Esophagus muscularis mucosa (tissue), 4 donors: Measurements from ENCODE around the gene ZDHHC22. TPM values are rescaled to one million over a fixed set of nuclear protein-coding genes. Genes with fewer than 3 reads are reported as not detected.
"Not testable (repeated sequence)": the region's sequence is repeated elsewhere in the genome, so short reads cannot be mapped to it uniquely, and the experiment has no call there.

Experiments
- DNase-seq: peaks from one replicate; pipeline ENCODE4 v3.0.0-alpha.2; 2017; ENCODE audit errors: extremely low spot score
- H3K27ac ChIP-seq, 4 donors: fragments of 200-600 bp; sonication (generic); replicated peaks in 1 of 4; 1 replicate in 3 of 4; 2 replicates in 1 of 4; pipeline ENCODE4 v1.5.1; 2016 to 2019; ENCODE audit warnings: mild to moderate bottlenecking in 1 of 4
- H3K27me3 ChIP-seq, 4 donors: fragments of 200-600 bp; sonication (generic); one replicate each; pipeline versions ENCODE4 v1.5.1 to v1.6.0; 2016 to 2019
- H3K36me3 ChIP-seq, 4 donors: fragments of 200-600 bp; sonication (generic); one replicate each; pipeline ENCODE4 v1.5.1; 2016 to 2019
- H3K4me1 ChIP-seq, 4 donors: fragments of 200-600 bp; sonication (generic); one replicate each; pipeline ENCODE4 v1.5.1; 2016 to 2019
- H3K4me3 ChIP-seq, 4 donors: fragments of 200-600 bp; sonication (generic); 1 replicate in 2 of 4; 2 replicates in 2 of 4; pipeline ENCODE4 v1.5.1; 2016 to 2019; ENCODE audit warnings: mild to moderate bottlenecking in 4 of 4, moderate library complexity in 1 of 4
- H3K9me3 ChIP-seq, 4 donors: fragments of 200-600 bp; sonication (generic); 1 replicate in 3 of 4; 2 replicates in 1 of 4; pipeline ENCODE4 v1.5.1; 2016 to 2019
- EP300 ChIP-seq: sonication (generic); formaldehyde crosslinking; IDR thresholded peaks from one replicate; pipeline ENCODE4 v1.6.1; 2017; ENCODE audit warnings: antibody characterized with exemption
- POLR2A ChIP-seq: fragments of 450-650 bp; IDR thresholded peaks from one replicate; pipeline ENCODE4 v1.6.1; 2017; ENCODE audit warnings: antibody characterized with exemption, moderate library complexity, mild to moderate bottlenecking, low read depth
- POLR2AphosphoS5 ChIP-seq, 2 donors: sonication (generic); formaldehyde crosslinking; IDR thresholded peaks; one replicate each; pipeline ENCODE4 v1.6.1; 2017; ENCODE audit warnings: antibody characterized with exemption in 2 of 2
- WGBS: methylation state at CpG from one replicate; pipeline ENCODE4 v1.1.5; 2018; 5-methylcytosine and 5-hydroxymethylcytosine counted together
- intact Hi-C: fragments of 100-400 bp; cut with DNase I; formaldehyde crosslinking; loops from one replicate; pipeline ENCODE4 v1.15.1; 2023
- total RNA-seq, 4 donors: library from RNA; depleted of rRNA; stranded (reverse); fragments of >200 nt; gene quantifications; one replicate each; pipeline versions ENCODE4 v1.1.0 to v1.2.1, GENCODE V29; 2016
- TF ChIP-seq, protein P1 (sequence below), 3 experiments: fragments of 200-600 bp in 2 of 3; fragments of 450-650 bp in 1 of 3; sonication (generic) in 2 of 3; IDR thresholded peaks; one replicate each; pipeline ENCODE4 v1.5.1; 2017 to 2019; ENCODE audit warnings: antibody characterized with exemption in 3 of 3, mild to moderate bottlenecking in 2 of 3, moderate library complexity in 1 of 3

The ZDHHC22 gene
- total RNA-seq, 4 donors from 2014 or later, result 0.13 TPM; not detected in 3

DNA sequence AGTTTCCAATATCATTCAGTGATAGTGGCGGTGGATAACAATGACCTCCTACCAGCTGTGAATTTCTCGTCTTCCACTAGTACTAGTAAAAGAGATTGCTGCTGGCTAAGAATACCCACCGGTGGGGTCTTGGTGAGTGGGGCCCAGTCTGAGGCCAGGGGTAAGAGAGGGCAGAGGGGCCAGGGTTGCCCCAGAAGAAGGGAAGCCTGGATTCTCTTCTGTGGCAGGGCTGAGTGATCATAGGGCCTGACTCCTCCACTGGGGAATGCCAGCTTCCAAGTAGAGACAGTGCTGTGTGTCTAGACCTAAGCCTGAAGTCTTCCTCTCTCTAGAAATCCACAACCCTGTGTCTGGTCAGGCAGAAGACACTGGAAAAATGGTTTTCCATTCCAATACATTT is 34.3 kb upstream of the ZDHHC22 start:
- no peak overlapping the region for H3K27ac ChIP-seq
- H3K4me3 ChIP-seq, result no peak overlapping the region
- no peak for DNase-seq
- no peaks in the 10 kb centered on the region for H3K4me1 ChIP-seq
- 75% methylated on average over 3 of the region's 3 CpGs for WGBS
- intact Hi-C loops, result no loop called here
- peaks cover 0 to 28% (median 0%) of the 10 kb centered on the region in 4 donors for H3K27me3 ChIP-seq
- H3K9me3 ChIP-seq, result peaks cover 0 to 5% (median 2%) of the 10 kb centered on the region in 4 donors
- TF ChIP-seq, protein P1, sequence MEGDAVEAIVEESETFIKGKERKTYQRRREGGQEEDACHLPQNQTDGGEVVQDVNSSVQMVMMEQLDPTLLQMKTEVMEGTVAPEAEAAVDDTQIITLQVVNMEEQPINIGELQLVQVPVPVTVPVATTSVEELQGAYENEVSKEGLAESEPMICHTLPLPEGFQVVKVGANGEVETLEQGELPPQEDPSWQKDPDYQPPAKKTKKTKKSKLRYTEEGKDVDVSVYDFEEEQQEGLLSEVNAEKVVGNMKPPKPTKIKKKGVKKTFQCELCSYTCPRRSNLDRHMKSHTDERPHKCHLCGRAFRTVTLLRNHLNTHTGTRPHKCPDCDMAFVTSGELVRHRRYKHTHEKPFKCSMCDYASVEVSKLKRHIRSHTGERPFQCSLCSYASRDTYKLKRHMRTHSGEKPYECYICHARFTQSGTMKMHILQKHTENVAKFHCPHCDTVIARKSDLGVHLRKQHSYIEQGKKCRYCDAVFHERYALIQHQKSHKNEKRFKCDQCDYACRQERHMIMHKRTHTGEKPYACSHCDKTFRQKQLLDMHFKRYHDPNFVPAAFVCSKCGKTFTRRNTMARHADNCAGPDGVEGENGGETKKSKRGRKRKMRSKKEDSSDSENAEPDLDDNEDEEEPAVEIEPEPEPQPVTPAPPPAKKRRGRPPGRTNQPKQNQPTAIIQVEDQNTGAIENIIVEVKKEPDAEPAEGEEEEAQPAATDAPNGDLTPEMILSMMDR (IDR thresholded peaks at IDR 0.05), result no peak
- TF ChIP-seq POLR2AphosphoS5 (IDR thresholded peaks at IDR 0.05) (no peak), EP300 (no peak), POLR2A (no peak)
- no peaks in the 10 kb centered on the region for H3K36me3 ChIP-seq

DNA sequence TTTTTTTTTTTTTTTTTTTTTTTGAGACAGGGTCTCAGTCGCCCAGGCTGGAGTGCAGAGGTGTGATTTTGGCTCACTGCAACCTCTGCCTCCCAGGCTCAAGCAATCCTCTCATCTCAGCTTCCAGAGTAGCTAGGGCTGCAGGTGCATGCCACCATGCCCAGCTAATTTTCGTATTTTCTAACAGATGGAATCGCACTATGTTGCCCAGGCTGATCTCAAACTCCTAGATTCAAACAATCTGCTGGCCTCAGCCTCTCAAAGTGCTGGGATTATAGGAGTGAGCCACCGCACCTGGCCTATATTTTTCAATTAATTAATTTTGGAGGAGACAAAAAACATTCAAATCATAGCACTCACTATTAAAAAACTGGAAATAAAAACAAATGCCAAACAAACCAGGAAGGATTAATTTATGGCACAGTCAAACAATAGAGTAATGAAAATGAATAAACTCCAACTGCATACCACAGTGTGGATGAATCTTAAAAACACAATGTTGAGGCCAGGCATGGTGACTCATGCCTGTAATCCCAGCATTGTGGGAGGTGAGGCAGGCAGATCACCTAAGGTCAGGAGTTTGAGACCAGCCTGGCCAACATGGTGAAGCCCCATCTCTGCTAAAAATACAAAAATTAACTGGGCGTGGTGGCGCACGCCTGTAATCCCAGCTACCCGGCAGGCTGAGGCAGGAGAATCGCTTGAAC is 32.5 kb upstream of the ZDHHC22 start:
- H3K27ac ChIP-seq, DNase-seq, H3K4me1 ChIP-seq, intact Hi-C loops, H3K36me3 ChIP-seq, H3K4me3 ChIP-seq: not testable (repeated sequence)
- WGBS, result 95% methylated on average over 9 of the region's 9 CpGs
- Histone ChIP-seq H3K9me3 (peaks cover 0 to 20% (median 15%) of the 10 kb centered on the region in 4 donors), H3K27me3 (peaks cover 0 to 12% (median 0%) of the 10 kb centered on the region in 4 donors)

DNA sequence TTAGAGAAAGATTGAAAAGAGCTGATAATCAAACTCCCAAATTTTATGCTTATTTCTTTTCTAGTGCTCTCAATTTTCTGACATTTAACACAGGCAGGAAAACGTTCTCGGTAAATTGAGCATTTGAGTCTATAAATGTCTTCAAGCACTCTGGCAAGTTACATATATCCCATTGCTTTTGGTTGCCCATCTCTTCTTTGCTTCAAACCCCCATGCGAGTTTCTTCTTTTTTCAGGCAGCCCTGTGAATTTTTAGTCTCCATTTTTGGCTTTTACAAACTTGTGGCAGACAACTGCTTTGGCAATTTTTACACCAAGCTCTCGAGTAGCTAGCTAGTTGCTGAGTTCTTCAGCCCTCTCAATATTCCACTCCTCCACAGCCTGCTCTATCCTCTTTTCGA is 31.3 kb upstream of the ZDHHC22 start:
- Histone ChIP-seq H3K4me1 (no peaks in the 10 kb centered on the region), H3K4me3 (no peak overlapping the region), H3K27me3 (peaks cover 0 to 7% (median 0%) of the 10 kb centered on the region in 4 donors), H3K9me3 (peaks cover 0 to 20% (median 15%) of the 10 kb centered on the region in 4 donors), H3K36me3 (no peaks in the 10 kb centered on the region), H3K27ac (no peak overlapping the region)
- DNase-seq, result no peak
- intact Hi-C loops, result no loop called here
- TF ChIP-seq, protein P1 (IDR thresholded peaks at IDR 0.05), result no peak
- TF ChIP-seq POLR2AphosphoS5 (IDR thresholded peaks at IDR 0.05) (no peak), POLR2A (no peak), EP300 (no peak)
- 84% methylated on average over 5 of the region's 5 CpGs for WGBS

DNA sequence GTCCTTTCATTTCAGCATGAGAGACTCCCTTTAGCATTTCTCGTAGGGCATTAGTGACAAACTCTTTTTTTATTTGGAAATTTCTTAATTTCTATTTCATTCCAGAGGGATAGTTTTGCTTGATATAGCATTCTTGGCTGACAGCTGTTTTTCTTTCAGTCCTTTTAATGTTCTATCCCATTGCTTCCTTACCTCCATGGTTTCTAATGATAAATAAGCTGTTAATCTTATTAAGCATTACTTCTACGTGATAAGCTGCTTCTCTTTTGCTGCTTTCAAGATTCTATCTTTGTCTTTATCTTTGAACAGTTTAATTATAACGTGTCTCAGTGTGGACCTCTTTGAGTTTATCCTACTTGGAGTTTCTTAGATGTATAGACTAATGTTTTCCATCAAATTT is 28.5 kb upstream of the ZDHHC22 start:
- no peaks in the 10 kb centered on the region for H3K27me3 ChIP-seq
- H3K4me3 ChIP-seq, result no peak overlapping the region
- TF ChIP-seq POLR2A (no peak), EP300 (no peak), POLR2AphosphoS5 (IDR thresholded peaks at IDR 0.05) (no peak)
- TF ChIP-seq, protein P1 (IDR thresholded peaks at IDR 0.05), result no peak
- DNase-seq, result no peak
- peaks cover 0 to 20% (median 15%) of the 10 kb centered on the region in 4 donors for H3K9me3 ChIP-seq
- intact Hi-C loops, result no loop called here
- no peak overlapping the region for H3K27ac ChIP-seq
- WGBS, result 65% methylated on average over 3 of the region's 3 CpGs
- no peaks in the 10 kb centered on the region for H3K36me3 ChIP-seq
- H3K4me1 ChIP-seq, result no peaks in the 10 kb centered on the region

DNA sequence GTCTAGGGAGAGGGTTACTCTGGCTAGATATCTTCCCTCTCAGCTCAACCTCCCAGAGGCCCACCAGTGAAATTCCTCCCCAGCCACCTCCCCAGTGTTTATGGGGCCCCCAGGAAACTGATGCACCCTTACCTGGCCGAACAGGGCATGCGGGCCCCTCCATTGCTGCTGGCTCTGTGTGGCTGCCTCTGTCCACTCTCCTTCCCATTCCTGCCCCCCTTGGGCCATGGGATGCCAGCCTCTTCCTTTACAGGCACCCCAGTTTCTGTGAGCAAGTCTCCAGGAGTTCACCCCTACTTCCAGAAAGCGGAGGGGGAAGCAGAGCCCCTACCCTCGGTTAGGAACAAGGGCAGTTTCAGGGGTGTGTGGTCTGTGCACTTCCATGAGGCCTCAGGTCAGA is 19.4 kb upstream of the ZDHHC22 start:
- Histone ChIP-seq H3K27me3 (peaks cover 0 to 9% (median 0%) of the 10 kb centered on the region in 4 donors), H3K4me3 (no peak overlapping the region), H3K27ac (no peak overlapping the region), H3K36me3 (no peaks in the 10 kb centered on the region), H3K4me1 (peaks cover 3 to 15% (median 14%) of the 10 kb centered on the region in 4 donors), H3K9me3 (no peaks in the 10 kb centered on the region)
- TF ChIP-seq EP300 (no peak), POLR2AphosphoS5 (IDR thresholded peaks at IDR 0.05) (no peak), POLR2A (no peak)
- TF ChIP-seq, protein P1 (IDR thresholded peaks at IDR 0.05), result no peak
- 81% methylated on average over 4 of the region's 4 CpGs for WGBS
- intact Hi-C loops, result no loop called here
- no peak for DNase-seq
